HCEC 1CT (cell line): ENCODE measurements around the gene MMP12.
A peak's percentile ranks its signal among the peaks of the same experiment; 100 is the strongest.

Experiments
- DNase-seq: peaks from one replicate; pipeline ENCODE4 v3.0.0-alpha.2; 2017

MMP12 gene

GRCh38 chr11:102849311-102849710, 25.5 kb downstream of the MMP12 start:
- peak; percentile 76 for DNase-seq

GRCh38 chr11:102846292-102846691, 28.5 kb downstream of the MMP12 start:
- DNase-seq: peak; percentile 68

DNA sequence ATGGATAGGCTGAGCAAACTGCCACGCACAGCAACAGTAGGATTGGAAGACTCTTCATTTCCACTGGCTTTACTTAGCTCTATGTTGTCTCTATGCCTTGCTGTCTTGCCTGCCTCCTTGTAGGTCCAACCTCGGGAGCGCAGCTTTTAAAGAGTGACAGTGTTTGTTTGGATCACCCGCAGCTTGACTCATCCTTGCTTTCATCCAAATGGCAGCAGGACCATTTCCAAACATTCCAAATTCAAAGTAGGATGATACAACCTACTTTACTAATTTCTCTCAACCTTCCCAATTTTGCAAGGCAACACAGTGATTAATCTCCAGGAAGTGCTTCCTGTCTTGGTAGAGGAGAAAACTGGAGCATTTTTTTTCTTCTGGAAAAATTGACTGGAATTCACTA, 31.3 kb downstream of the MMP12 start, which contains the start of gene MMP3:
TSS of gene MMP3 (minus strand) at position 121 of the 400 bp plus-strand sequence. CDS start at position 58, 63 bp downstream.
- DNase-seq: peak; percentile 75

DNA sequence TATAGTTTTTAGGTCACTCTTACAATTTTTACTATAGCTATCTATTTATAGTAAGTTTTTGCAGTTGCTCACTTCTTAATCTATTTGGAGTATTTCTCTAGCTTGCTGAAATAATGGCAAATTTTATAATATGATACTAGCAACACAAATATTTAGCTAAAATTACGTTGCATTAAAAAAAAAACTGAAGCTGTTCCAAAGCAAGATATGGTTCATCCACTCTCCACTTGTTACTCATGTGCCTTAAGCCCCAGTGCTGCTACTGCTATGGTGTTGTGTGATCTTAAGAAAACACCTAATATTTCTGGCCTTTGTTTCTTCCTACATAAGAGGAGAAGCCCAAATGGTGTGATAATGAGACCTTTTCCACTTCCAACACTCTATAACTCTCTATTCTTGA, 31.9 kb downstream of the MMP12 start:
- no peak for DNase-seq

GRCh38 chr11:102840018-102840417, 34.8 kb downstream of the MMP12 start:
- no peak for DNase-seq

- no peak for DNase-seq
Measured at GRCh38 chr11:102837646-102838045, 37.1 kb downstream of the MMP12 start.

GRCh38 chr11:102837156-102837555, 37.6 kb downstream of the MMP12 start:
- no peak for DNase-seq

DNA sequence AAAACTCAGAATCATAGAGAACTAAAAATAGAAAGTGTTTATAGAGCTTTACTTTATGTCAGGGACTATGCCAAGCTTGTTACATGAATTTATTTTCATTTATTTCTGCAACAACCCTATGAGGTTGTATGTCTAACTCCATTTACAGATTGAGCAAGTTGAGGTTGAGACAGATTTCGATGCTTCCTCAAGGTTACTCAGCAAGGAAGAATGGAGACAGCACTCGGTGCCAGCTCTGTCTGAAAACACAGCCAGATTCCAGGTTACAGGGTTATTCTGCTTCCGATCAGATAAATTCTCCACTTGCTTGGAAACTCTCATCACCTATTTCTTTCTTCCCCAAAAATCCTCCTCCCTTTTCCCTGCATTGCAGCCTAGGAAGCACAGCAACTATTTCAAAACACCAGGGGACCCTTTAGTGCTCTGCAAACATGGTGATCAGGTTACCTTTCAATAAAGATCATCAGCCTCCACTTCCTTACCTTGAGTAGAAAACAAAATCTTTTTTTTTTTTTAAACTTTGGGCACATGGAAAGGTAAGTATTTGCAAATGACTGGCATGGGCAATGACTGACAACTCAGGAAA, 38.4 kb downstream of the MMP12 start:
- DNase-seq: peak; percentile 70

DNA sequence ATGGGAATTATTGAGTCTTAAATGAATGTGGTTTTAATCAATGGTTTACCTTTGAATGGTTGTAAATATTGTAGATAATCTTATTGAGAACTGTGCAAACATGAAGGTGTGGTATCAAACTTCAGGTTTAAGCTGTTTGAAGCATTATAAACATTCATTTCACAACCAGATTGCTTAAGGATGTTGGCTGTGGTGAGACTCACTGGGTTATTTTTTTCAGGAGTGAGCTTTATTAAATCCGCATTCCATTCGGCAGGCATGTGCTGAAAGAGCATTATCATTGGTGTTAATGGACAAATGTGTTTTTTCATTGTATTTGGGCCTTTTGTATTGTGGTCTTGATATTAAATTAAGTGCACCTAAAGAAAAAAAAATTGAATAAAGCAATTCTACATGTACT, 41.1 kb downstream of the MMP12 start:
- no peak for DNase-seq

DNA sequence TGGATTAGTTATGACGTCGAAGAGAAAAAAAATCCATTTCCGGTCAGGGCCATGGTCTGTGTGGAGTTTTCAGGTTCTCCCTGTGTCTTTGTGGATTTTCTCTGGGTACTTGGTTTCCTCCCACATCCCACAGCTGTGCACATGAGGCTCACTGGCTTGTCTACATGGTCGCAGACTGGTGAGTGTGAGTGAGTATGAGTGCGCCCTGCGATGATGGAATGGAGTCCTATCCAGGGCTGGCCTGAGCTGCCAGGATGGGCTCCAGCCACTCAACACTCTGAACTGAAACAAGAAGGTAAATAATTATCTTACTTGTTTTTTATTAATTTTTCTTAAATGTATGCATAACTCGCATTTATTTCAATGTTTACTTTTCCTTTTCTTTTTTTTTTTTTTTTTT, 42.2 kb downstream of the MMP12 start:
- DNase-seq: no peak

DNA sequence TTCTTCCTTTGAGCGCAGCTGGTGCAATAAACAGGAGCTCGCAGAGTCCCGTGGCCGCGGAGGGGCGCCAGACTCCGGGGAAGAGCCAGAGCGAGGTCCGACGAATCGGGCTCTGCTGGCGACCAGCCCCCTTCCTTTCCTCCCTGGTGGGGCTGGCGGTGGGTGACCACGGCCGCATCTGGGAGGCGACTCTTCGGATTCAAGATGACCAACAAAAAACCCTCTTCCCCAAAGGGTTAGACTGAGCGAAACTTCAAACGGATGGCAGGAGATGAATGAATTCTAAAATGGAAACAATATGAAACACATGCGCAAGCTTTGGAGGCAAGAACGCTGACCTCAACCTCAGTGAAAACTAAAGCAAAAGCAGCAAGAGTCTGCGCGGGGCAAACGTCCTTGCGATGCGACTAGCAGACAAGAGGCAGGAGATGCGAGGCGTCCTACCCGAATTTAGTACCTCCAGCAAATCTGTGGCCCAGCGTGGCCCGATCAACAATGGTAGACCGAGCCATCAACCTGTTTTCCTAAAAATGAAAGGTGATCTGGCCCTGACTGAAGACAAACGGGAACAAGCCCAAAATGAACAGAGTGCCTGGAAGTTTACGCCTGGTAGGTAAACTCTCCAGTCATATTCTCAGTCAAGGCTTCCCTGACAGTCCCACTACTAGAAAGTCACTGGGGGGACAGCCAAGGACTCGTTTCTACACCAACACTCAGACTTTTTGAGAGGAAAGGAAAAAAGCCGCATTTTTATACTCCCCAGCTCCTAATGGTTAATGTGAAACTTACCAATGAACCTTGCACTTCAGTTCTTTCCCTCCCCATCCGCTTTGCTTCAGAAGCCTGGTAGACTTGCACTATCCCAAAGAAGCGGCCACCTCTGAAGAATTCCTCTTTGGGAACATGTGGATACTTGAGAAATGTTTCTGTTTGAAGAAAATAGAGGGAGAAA, 43.0 kb downstream of the MMP12 start:
- no peak for DNase-seq

GRCh38 chr11:102831128-102831488, 43.7 kb downstream of the MMP12 start:
- no peak for DNase-seq

GRCh38 chr11:102830001-102830727, 44.6 kb downstream of the MMP12 start:
- peak; percentile 37 for DNase-seq

- DNase-seq: no peak
Measured at GRCh38 chr11:102829316-102830000, 45.3 kb downstream of the MMP12 start.

DNA sequence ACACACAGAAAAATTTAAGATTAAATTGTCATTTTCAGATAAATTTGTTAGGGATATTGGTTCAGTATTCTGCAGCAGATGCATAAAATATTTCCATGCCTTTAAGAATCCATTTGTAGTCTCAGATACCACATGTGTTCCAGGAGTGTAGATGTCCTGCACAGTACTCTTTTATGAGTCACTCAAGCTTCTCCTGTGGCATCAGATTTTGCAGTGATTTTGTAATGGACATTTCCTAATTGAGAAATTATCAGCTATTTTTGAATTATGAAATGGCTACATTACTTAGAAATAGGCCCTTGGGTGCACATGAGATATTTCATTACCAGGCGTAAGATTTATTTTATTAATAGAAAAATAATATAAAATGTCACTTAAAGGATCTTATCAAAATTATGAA, 50.2 kb downstream of the MMP12 start:
- DNase-seq: peak; percentile 37

DNA sequence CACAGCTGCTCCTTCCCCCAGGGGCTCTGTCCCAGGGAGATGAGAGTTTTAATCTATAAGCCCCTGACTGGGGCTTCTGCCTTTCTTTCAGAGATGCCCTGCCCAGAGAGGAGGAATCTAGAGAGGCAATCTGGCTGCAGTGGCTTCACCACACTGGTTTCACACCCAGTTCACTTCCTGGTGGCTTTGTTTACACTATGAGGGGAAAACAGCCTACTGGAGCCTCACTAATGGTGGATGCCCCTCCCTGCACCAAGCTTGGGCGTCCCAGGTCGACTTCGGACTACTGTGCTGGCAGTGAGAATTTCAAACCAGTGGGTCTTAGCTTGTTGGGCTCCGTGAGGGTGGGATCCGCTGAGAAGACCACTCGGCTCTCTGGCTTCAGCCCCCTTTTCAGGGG, 55.3 kb downstream of the MMP12 start:
- DNase-seq: no peak

- DNase-seq: no peak
Measured at GRCh38 chr11:102813484-102813883, 61.3 kb downstream of the MMP12 start.
